Gastroesophageal sphincter (tissue), 4 donors: ENCODE data around the gene TMEM60. TPM values are rescaled to one million over a fixed set of nuclear protein-coding genes. Genes with fewer than 3 reads are reported as not detected.
"Not testable (repeated sequence)": the region's sequence is repeated elsewhere in the genome, so short reads cannot be mapped to it uniquely, and the experiment has no call there.

Experiments used
- ATAC-seq: fragments of 150-250 bp; one replicate; pipeline ENCODE4 v1.9.1; 2016; ENCODE audit warnings: mild to moderate bottlenecking, moderate library complexity
- H3K27ac ChIP-seq, 4 donors: fragments of 200-600 bp; sonication (generic) in 3 of 4; 1 replicate in 3 of 4; 2 replicates in 1 of 4; pipeline ENCODE4 v1.5.1; 2016 to 2019
- H3K27me3 ChIP-seq: fragments of 200-600 bp; sonication (generic); one replicate; pipeline ENCODE4 v1.5.1; 2019
- H3K36me3 ChIP-seq, 2 donors: fragments of 200-600 bp; sonication (generic); one replicate each; pipeline ENCODE4 v1.5.1; 2019; ENCODE audit warnings: control low read depth in 1 of 2
- H3K4me1 ChIP-seq, 3 donors: fragments of 200-600 bp; sonication (generic); 1 replicate in 2 of 3; 2 replicates in 1 of 3; pipeline ENCODE4 v1.5.1; 2016 to 2019; ENCODE audit warnings: control low read depth in 2 of 3
- H3K4me3 ChIP-seq, 2 donors: fragments of 200-600 bp; sonication (generic); one replicate each; pipeline ENCODE4 v1.5.1; 2019; ENCODE audit warnings: mild to moderate bottlenecking in 1 of 2, moderate library complexity in 1 of 2
- H3K9me3 ChIP-seq, 3 donors: fragments of 200-600 bp; sonication (generic); one replicate each; pipeline ENCODE4 v1.5.1; 2017 to 2019; ENCODE audit warnings: control low read depth in 2 of 3
- EP300 ChIP-seq: sonication (generic); formaldehyde crosslinking; IDR thresholded peaks from one replicate; pipeline ENCODE4 v1.6.1; 2017; ENCODE audit warnings: antibody characterized with exemption, mild to moderate bottlenecking
- POLR2A ChIP-seq, 2 donors: fragments of 450-650 bp; IDR thresholded peaks; one replicate each; pipeline ENCODE4 v1.6.1; 2017; ENCODE audit warnings: antibody characterized with exemption in 2 of 2, mild to moderate bottlenecking in 2 of 2, moderate library complexity in 1 of 2
- POLR2AphosphoS5 ChIP-seq: sonication (generic); formaldehyde crosslinking; IDR thresholded peaks from one replicate; pipeline ENCODE4 v1.6.1; 2017; ENCODE audit warnings: antibody characterized with exemption
- WGBS, 2 donors: methylation state at CpG; one replicate each; pipeline ENCODE4 v1.1.5; 2018; ENCODE audit warnings: low coverage in 1 of 2; 5-methylcytosine and 5-hydroxymethylcytosine counted together
- total RNA-seq, 4 donors: library from RNA; depleted of rRNA; stranded (reverse); fragments of >200 nt; gene quantifications; one replicate each; pipeline ENCODE4 v1.1.0, GENCODE V29; 2016
- TF ChIP-seq, protein P1 (sequence below), 4 experiments: fragments of 200-600 bp in 2 of 4; fragments of 450-650 bp in 2 of 4; sonication (generic) in 1 of 4; IDR thresholded peaks; one replicate each; pipeline ENCODE4 v1.5.1; 2017 to 2019; ENCODE audit warnings: antibody characterized with exemption in 4 of 4, mild to moderate bottlenecking in 2 of 4, moderate library complexity in 2 of 4

TMEM60 gene
- total RNA-seq, 4 donors from 2014 or later: 10.6 to 15.7 (median 13.9) TPM

DNA sequence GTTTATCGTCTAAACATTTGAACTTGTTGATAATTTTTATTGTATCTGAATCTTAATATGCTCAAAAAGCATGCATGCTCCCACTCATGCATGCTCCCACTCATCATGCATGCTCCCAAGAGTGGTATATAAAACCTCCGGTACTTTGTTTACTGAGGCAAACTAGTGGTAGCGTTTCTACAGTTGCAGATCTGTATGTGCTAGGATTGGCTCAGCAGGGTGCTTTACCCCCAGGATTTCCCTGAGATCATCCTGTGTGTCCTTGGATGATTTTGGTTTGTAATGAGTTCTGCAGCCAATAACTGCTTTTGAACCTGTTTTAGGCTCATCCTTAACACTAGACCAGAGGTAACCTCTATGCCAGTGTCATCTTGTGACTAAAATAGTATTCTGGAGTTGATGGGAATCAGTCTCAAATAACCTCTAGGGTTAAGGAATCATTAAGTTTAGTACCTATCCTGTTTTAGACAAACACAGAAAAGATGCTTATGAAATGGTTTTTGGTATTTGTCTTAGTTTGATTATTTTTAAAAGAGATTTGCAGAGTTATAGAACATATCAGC is 40.8 kb upstream of the TMEM60 start:
- Histone ChIP-seq H3K4me1 (peaks cover 0 to 4% (median 0%) of the 10 kb centered on the region in 3 donors), H3K4me3 (no peak overlapping the region), H3K9me3 (no peaks in the 10 kb centered on the region), H3K36me3 (no peaks in the 10 kb centered on the region), H3K27me3 (no peaks in the 10 kb centered on the region), H3K27ac (no peak overlapping the region)
- TF ChIP-seq, protein P1, sequence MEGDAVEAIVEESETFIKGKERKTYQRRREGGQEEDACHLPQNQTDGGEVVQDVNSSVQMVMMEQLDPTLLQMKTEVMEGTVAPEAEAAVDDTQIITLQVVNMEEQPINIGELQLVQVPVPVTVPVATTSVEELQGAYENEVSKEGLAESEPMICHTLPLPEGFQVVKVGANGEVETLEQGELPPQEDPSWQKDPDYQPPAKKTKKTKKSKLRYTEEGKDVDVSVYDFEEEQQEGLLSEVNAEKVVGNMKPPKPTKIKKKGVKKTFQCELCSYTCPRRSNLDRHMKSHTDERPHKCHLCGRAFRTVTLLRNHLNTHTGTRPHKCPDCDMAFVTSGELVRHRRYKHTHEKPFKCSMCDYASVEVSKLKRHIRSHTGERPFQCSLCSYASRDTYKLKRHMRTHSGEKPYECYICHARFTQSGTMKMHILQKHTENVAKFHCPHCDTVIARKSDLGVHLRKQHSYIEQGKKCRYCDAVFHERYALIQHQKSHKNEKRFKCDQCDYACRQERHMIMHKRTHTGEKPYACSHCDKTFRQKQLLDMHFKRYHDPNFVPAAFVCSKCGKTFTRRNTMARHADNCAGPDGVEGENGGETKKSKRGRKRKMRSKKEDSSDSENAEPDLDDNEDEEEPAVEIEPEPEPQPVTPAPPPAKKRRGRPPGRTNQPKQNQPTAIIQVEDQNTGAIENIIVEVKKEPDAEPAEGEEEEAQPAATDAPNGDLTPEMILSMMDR (IDR thresholded peaks at IDR 0.05): no peak
- TF ChIP-seq POLR2A (IDR thresholded peaks at IDR 0.05) (no peak), POLR2AphosphoS5 (no peak), EP300 (no peak)
- 70 to 93% methylated on average over 2 to 3 of the region's 3 CpGs for WGBS, 2 donors
- no peak for ATAC-seq

DNA sequence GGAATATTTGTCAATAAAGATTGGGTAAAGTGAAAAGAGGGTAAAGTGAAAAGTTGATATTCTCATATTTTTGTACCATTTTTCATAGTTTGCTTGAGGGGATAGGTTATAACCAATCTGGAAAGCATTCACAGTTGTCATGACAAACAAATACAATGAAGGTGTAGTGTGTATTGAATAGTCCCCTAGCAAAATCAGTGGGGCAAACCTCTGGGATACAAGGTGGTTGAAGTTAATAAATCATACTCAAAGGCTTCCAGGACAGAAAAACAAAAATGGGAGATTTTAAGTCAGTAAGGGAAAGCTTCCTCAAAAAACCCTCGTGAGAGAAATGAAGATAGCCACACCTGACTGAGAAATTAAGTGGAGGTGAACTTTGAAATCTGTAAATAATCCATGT is 39.7 kb upstream of the TMEM60 start:
- ATAC-seq: no peak
- no peak overlapping the region for H3K27ac ChIP-seq
- no peaks in the 10 kb centered on the region for H3K36me3 ChIP-seq
- H3K9me3 ChIP-seq: no peaks in the 10 kb centered on the region
- H3K4me1 ChIP-seq: peaks cover 0 to 4% (median 0%) of the 10 kb centered on the region in 3 donors
- no peak for TF ChIP-seq EP300
- TF ChIP-seq, protein P1 (IDR thresholded peaks at IDR 0.05): no peak
- no peak for TF ChIP-seq POLR2AphosphoS5
- TF ChIP-seq POLR2A (IDR thresholded peaks at IDR 0.05): no peak
- 77 to 82% methylated on average over 1 of the region's 1 CpG for WGBS, 2 donors
- no peak overlapping the region for H3K4me3 ChIP-seq
- no peaks in the 10 kb centered on the region for H3K27me3 ChIP-seq

DNA sequence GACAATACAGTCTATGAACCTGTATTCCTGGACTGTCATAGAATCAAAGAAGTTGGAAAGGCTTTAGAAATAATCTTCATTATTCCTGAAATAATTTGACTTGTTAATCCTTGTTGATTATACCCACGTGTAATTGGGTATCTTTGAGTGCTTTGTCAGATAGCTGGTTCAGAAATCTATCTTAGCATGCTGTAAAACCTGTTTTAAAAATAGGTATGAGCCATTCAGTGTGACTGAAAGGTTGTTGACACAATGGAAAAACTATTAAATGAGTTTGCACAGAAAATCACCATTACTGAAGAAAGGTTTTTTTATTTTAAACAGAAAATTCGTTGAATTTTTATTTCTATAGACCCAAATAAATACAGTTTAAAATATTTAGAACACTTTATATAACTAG is 39.0 kb upstream of the TMEM60 start:
- H3K36me3 ChIP-seq: no peaks in the 10 kb centered on the region
- H3K9me3 ChIP-seq: no peaks in the 10 kb centered on the region
- WGBS, 2 donors: 30 to 36% methylated on average over 2 of the region's 2 CpGs
- no peak for ATAC-seq
- no peak overlapping the region for H3K4me3 ChIP-seq
- no peaks in the 10 kb centered on the region for H3K27me3 ChIP-seq
- TF ChIP-seq POLR2AphosphoS5 (no peak), EP300 (no peak), POLR2A (IDR thresholded peaks at IDR 0.05) (no peak)
- TF ChIP-seq, protein P1 (IDR thresholded peaks at IDR 0.05): no peak
- no peak overlapping the region for H3K27ac ChIP-seq
- H3K4me1 ChIP-seq: peaks cover 0 to 4% (median 0%) of the 10 kb centered on the region in 3 donors

DNA sequence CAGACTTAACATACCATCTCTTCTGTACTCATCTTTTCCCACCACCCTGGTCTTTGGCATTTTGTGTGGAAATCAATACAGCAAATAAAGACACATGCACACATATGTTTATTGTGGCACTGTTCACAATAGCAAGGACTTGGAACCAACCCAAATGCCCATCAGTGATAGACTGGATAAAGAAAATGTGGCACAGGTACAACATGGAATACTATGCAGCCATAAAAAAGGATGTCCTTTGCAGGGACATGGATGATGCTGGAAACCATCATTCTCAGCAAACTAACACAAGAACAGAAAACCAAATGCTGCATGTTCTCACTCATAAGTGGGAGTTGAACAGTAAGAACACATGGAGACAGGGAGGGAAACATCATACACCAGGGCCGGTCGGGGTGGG is 38.2 kb upstream of the TMEM60 start:
- not testable (repeated sequence) for H3K9me3 ChIP-seq, ATAC-seq, H3K27ac ChIP-seq, H3K27me3 ChIP-seq, H3K4me3 ChIP-seq, H3K4me1 ChIP-seq, H3K36me3 ChIP-seq
- WGBS, 2 donors: no CpG with 5 or more reads among the region's 2 CpGs

DNA sequence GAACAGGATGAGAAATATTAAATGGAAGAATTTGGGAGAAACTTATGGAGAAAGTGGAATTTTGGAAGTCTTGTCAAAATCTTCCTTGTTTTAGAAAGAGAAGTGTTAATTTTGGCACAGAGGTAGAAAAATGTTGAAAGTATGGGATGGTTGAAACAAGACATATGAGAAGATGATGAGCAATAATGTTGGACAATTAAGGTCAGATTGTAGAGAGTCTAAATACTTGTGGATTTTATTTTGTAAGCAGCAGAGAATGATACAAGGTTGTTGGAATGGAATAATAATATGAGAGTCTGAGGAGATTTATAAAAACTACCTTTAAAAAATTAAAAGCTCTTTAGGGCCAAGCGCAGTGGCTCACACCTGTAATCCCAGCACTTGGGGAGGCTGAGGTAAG is 34.9 kb upstream of the TMEM60 start:
- H3K4me1 ChIP-seq: no peaks in the 10 kb centered on the region
- no peaks in the 10 kb centered on the region for H3K36me3 ChIP-seq
- no peak overlapping the region for H3K4me3 ChIP-seq
- H3K27ac ChIP-seq: no peak overlapping the region
- no peaks in the 10 kb centered on the region for H3K9me3 ChIP-seq
- TF ChIP-seq EP300 (no peak), POLR2AphosphoS5 (no peak), POLR2A (IDR thresholded peaks at IDR 0.05) (no peak)
- TF ChIP-seq, protein P1 (IDR thresholded peaks at IDR 0.05): no peak
- no peaks in the 10 kb centered on the region for H3K27me3 ChIP-seq
- ATAC-seq: no peak
- WGBS, 2 donors: 100% methylated on average over 1 of the region's 1 CpG; no CpG with 5 or more reads in 1 of the 2 donors
